Hematopoietic multipotent progenitor cell treated with erythropoietin and hydrocortisone succinate and interleukin-3 and kit ligand, for 17 days (in vitro differentiated cells): Measurements from ENCODE around the gene SORBS2.
"Not testable (repeated sequence)": the region's sequence is repeated elsewhere in the genome, so short reads cannot be mapped to it uniquely, and the experiment has no call there.

ENCODE experiments used
- DNase-seq: peaks from one replicate; pipeline ENCODE4 v3.0.0-alpha.2; 2015; ENCODE audit warnings: low spot score

The SORBS2 gene

DNA sequence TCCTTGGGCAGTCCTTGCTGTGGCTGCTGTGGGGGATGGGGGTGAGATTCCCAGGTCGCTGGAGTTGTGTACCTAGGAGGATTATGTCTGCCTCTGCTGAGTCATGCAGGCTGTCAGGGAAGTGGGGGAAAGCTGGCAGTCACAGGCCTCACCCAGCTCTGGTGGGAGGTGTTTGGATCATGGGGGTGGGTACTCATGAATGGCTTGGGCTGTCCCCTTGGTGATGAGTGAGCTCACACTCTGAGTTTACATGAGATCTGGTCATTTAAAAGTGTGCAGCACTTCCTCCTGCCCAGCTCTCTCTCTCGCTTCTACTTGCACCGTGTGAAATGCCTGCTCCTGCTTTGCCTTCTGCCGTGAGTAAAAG lies 252.1 kb downstream of the SORBS2 start:
- DNase-seq, result no peak

DNA sequence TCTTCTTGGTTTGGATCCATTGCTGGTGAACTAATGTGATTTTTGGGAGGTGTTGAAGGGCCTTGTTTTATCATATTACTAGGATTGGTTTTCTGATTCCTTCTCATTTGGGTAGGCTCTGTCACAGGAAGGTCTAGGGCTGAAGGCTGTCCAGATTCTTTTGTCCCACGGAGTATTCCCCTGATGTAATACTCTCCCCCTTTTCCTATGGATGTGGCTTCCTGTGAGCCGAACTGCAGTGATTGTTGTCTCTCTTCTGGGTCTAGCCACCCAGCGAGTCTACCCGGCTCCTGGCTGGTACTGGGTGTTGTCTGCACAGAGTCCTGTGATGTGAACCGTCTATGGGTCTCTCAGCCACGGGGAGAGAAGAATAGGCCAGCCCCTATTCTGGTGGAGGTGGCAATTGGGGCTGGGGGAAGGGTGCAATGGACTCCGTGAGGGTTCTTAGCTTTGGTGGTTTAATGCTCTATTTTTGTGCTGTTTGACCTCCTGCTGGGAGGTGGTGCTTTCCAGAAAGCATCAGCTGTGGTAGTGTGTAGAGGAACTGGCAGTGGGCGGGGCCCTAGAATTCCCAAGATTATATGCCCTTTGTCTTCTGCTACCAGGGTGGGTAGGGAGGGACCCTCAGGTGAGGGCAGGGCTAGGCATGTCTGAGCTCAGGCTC lies 252.6 kb downstream of the SORBS2 start:
- not testable (repeated sequence) for DNase-seq

DNA sequence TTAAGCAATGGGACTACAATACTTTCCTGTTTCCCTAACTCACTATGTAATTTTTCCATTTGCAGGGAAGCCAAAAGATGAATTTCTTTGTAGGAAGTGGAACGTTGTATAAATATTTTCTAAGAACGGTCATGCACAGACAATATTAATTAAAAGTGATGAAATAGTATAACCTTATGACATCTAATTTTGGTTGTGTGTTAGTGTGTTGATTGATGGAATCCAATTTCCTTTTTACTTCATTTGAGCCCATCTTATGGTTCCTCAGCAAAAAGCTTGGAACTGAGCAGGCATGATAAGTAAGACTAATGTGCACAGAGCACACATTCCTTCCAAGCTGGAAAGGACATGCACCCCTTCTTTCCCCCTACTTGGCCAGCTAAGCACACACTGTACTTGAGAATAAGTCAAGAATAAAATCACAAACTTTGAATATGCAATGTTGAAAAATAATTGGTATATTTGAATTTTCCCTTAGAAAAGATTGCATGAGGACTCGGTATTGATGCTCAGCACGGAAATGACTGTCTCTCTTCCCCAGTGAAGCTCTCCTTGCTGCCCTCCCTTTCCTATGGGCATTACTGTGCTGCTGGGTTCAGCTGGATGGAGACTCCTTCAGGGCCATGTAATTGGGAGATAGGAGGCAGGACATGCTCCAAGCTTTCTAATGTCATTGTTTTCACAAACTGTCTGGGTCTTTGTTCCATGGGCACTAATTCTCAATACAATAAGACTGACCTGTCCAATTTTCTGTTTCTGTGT lies 257.4 kb downstream of the SORBS2 start:
- DNase-seq, result no peak

DNA sequence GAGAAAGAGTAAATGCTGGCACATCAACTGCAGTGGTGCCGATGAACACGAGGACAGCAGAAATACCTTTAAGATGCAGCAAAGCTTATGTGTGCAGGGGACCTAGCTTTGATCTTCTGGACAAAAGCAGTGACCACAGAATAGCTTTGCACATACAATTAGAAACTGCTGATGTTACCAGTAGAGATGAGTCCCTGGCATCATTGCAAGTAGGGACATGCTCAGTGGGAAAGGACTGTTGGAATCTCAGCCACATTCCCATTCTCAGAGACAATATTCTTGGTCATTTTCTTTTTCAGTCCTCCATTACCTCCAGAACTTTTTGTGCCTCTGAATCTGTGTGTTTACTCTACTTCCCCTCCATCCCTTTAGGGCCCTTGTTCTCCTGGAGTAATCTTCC lies 259.7 kb downstream of the SORBS2 start:
- DNase-seq, result no peak

DNA sequence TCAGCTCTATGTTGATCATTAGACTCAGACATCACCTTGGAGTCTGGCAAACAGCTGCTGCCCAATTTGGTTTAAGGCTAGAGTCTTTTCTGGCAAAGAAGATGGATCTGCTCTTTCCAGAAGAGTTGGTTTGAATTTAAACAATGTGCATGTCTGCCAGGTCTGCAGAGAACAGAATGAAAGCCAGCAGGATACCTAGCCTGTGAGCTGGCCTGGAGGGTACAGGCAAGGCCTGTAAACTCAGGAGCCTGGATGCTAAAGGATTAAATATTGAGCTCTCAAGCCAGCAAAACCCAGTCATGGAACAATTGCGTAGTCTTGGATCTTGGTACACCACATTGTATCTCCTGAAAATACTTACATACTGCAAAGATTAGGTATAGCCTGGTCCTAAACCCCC lies 261.1 kb downstream of the SORBS2 start:
- DNase-seq, result no peak

DNA sequence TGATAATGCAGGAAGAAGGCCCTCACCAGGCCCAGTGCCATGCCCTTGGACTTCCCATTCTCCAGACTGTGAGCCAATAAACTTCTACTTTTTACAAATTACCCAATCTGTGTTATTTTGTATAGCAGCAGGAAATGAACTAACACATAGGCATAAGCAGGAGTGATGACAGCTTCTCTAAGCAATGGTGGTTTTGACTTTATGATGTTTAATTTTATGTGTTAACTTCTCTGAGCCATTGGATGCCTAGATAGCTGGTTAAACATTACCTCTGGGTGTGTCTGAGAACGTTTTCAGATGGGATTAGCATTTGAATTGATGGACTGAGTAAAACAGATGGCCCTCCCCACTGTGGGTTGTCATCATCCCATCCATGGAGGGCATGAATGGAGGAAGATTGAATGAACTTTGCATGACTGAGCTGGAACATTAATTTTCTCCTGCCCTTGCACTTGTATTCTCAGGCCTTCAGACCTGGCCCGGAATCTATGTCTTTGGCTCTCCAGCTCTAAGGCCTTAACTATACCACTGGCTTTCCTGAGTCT lies 262.8 kb downstream of the SORBS2 start:
- DNase-seq, result no peak

DNA sequence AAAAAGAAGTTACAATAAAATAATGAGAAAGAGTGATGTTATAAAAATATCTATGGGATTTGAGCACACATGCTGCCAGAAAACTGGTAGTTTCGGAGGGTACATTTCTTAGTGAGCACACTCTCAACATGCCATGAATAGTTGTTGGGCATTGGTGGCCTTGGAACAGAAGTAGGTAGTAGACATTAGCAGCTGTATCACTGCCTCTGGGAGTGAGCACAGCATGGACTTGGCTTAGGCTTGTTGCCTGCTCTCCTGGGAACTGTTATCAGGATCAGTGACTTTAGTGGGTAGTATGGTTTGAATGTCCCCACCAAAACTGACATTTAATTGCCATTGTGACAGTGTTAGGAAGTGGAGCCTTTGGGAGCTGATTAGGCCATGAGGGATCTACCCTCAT lies 263.4 kb downstream of the SORBS2 start:
- no peak for DNase-seq

DNA sequence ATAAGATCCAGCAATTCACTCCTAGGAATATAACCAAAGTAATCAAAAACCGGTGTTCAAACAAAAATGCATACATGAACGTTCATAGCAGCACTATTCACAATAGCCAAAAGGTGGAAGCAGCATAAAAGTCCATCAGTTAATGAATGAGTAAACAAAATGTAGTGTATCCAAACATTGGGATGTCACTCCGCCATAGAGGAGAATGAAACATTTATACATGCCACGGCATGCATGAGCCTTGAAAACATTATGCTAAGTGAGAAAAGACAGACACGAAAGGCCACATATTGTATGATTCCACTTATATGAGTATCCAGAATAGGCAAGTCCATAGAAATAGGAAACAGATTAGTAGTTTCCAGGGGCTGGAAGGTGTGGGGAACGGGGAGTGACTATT lies 265.7 kb downstream of the SORBS2 start:
- no peak for DNase-seq

DNA sequence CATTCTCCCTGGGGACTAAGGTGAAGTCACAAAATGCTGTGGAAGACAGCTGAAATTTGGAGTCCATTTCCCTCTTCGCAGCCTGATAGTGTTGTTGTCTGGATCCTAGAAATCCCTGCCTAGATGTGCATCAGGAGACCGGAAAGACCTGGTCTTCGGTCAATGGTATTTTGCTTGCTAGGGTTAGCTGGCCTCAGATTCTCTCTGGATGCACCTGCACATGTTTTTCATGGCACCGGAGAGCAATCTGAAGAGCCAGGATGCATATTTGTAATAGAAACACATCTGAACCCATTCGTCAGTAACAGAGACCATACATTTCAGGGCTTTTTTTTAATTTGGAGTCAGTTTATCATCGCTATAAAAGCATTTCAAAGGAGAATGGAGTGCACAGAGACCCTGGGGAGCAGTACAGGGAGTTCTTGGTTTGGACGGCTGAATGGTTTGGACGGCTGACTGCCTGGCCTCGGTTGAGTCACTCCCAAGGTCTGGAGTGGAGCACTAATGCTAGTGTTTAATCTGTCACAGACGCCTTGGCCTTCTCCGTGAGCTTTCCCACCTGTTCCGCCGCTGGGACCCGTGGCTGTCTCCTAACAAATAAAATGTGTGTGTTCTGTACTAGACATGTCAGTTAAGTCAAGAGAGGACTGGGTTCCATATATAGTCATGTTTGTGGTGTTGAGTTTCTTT lies 269.2 kb downstream of the SORBS2 start:
- DNase-seq, result no peak

DNA sequence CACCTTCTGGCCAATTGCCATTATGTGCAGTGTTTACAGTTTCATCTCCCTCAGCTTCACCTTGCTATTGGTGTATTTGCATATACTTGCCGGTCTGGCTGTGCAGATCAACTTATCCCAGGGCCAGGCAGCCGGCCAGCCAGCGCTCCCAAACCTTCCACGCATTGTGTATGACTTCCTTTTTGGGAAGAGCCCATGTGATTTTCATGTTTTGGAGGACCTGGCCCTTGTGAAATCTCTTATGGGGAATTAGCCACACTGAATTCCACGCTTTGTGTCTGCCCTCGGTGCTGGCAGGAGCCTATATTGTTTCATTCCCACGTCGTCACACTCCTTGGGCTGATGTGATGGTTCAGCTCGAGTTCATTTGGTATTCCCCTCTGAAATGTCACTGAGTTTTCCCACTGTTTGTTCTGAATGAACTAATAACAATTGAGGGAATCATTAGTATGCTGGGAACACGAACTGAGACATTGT lies 270.7 kb downstream of the SORBS2 start:
- no peak for DNase-seq

DNA sequence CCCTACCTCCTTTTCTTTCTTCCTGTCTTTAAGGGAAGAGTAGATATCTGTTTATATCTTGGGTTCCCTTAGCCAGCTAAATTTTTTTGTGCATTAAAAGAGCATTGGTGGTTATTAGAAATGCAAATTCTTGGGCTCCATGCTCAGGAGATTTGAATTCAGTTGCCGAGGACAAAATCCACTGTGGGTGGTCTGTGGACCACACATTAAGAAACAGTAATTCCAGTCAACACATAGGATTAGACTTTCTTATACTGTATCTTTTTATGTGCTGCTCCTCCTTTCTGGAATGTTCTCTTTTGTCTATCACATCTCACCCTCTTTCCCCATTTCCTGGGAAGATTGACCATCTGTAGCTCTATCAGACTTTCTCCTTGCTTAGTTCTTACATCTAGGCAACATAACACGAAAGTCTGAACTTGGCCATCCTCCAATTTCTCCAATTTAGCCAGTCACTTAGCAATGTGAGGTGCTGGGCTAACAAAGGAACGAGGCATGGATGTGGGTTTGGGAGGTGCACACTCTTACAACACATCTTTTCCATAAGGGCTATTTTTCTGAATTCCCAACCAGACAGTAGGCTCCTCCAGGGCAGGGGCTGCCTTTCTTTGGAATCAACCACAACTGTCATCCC lies 271.4 kb downstream of the SORBS2 start:
- no peak for DNase-seq

DNA sequence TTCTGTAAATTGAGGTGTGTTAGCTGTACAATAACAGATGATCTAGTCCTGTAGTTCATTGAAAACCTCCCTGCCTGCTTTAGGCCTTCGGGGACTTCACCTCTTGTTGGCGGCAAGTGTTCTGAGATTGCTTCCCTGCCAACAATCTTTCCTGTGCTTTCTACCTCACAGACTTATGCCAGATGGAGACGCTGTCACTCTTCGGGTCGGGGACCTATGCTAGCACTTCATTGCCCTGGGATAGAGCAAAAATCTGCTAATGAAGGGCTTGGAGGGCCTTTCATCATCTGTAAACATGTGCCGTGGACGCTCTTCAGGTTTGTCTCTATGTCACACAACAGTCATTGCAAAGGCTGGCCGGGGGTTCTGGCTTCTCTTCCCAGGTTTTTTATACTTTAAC lies 272.0 kb downstream of the SORBS2 start:
- DNase-seq, result no peak

DNA sequence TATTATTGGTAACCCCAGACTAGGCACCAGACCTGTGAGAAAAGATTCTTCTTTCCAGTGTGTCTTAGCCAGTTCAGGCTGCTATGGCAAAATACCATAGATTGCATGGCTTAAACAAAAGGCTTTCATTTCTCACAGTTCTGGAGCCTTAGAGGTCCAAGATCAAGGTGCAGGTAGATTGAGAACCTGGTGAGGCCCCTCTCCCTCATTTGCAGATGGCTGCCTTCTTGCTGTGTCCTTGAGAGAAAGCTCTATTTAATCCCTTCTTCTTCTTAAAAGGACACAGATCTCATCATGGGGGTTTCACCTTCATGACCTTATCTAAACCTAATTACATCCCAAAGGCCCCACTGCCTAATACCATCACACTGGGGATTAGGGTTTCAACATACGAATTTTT lies 273.2 kb downstream of the SORBS2 start:
- DNase-seq, result no peak

DNA sequence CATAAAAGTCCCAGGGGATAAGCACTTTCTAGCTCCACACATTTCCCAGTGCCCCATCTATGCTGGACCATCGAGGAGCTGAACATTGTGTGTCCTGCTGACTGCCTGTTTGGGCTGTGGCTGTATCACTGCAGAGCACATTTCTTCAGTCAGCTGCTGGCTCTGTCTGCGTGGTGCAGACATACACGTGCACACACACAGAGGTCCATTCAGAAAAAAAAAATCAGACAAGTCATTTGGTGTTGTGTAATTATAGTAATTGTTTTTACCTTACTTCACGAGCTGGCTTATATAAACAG lies 275.6 kb downstream of the SORBS2 start:
- DNase-seq, result no peak

DNA sequence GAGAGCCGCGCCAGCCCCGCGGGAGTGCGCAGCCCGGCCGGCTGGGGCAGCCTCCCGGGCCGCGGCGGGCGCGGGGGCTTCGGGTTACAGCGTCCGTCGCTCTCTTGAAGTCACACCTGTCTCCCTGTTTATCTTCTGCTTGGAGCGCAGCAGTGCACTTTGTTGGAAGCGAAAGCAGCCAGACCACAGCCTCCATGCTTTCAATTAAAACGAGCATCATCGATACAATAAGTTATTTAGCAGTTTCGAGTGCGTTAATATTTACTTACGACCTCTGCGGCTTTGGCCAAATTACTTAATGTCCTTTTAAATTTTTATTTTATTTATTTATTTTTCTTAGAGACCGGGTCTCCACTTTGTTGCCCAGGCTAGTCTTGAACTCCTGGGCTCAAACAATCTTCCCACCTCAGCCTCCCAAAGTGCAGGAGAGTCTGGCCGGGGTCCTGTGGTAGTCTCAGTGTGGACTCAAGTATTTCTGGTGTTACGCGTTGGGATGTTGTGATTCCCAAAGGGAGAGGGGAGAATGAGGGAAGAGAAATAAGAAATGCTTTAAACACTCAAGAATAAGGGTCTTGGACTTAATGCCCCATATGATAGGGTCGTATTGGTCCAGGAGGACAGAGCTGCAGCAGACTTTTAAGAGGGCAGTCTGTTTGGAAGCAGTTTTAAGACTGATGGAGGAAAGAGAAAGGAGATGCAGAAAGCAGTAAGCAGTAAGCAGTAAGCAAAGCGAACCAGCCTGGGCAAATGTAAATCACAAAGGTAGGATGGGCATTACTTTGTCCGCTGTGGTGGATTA lies 276.2 kb downstream of the SORBS2 start:
- DNase-seq, result no peak
